PC-3 (cell line): ENCODE data around the gene SAPCD1. TPM values are rescaled to one million over a fixed set of nuclear protein-coding genes. Genes with fewer than 3 reads are reported as not detected.

Experiments
- ATAC-seq: fragments of 200-7000 bp; cut with Tn5 transposase; 2 replicates; pipeline ENCODE4 v1.9.1; 2020; ENCODE audit warnings: mild to moderate bottlenecking, moderate library complexity
- BruUV-seq: library from RNA; stranded (reverse); fragments of 400-500 nt; replicated peaks from 2 replicates; lab custom pipeline; 2021; lab: Mats Ljungman, UMichigan
- CTCF ChIA-PET: fragments of 300-600 bp; sonication (Branson Sonifier 250); formaldehyde crosslinking; loops from one replicate; lab custom pipeline; 2022; ENCODE audit warnings: antibody characterized with exemption; lab: Charles Lee
- POLR2A ChIA-PET: fragments of 300-600 bp; sonication (Branson Sonifier 250); formaldehyde crosslinking; loops from one replicate; lab custom pipeline; 2022; ENCODE audit warnings: antibody characterized with exemption; ENCODE audit not compliant: unreplicated experiment; lab: Charles Lee
- DNase-seq: peaks from one replicate; pipeline ENCODE4 v3.0.0-alpha.2; 2015
- H2AFZ ChIP-seq: fragments of 300-600 bp; sonication (generic); 2 replicates; pipeline ENCODE4 v1.6.0; 2016; ENCODE audit warnings: antibody characterized with exemption, low read length
- H3F3A ChIP-seq: fragments of 300-600 bp; sonication (generic); one replicate; pipeline ENCODE4 v1.6.0; 2017; ENCODE audit warnings: antibody characterized with exemption, low read length, control low read depth, mild to moderate bottlenecking; ENCODE audit not compliant: unreplicated experiment
- H3K27ac ChIP-seq: fragments of 300-600 bp; sonication (generic); 2 replicates; pipeline ENCODE4 v1.5.1; 2016; ENCODE audit warnings: mild to moderate bottlenecking, low read length
- H3K27me3 ChIP-seq: fragments of 300-600 bp; sonication (generic); 2 replicates; pipeline ENCODE4 v1.6.1; 2016; ENCODE audit warnings: low read length, mixed read lengths
- H3K36me3 ChIP-seq: fragments of 300-600 bp; sonication (generic); 2 replicates; pipeline ENCODE4 v1.6.1; 2016; ENCODE audit warnings: low read depth, mixed run types, low read length, mixed read lengths
- H3K4me1 ChIP-seq: fragments of 300-600 bp; sonication (generic); 2 replicates; pipeline ENCODE4 v1.5.1; 2016; ENCODE audit warnings: low read length; ENCODE audit not compliant: insufficient read depth
- H3K4me2 ChIP-seq: fragments of 300-600 bp; sonication (generic); 2 replicates; pipeline ENCODE4 v1.6.0; 2016; ENCODE audit warnings: low read length
- H3K4me3 ChIP-seq: fragments of 300-600 bp; sonication (generic); 2 replicates; pipeline ENCODE4 v1.5.1; 2016; ENCODE audit warnings: mild to moderate bottlenecking, low read length, mixed read lengths
- H3K79me2 ChIP-seq: fragments of 300-600 bp; sonication (generic); 2 replicates; pipeline ENCODE4 v1.6.1; 2017; ENCODE audit warnings: low read length, mixed read lengths
- H3K9ac ChIP-seq: fragments of 300-600 bp; sonication (generic); 2 replicates; pipeline ENCODE4 v1.6.0; 2016; ENCODE audit warnings: mild to moderate bottlenecking, low read length
- H3K9me2 ChIP-seq: fragments of 300-600 bp; sonication (generic); replicated peaks from 2 replicates; pipeline ENCODE4 v1.6.1; 2016; ENCODE audit warnings: mixed run types, low read length, mixed read lengths
- H3K9me3 ChIP-seq: fragments of 300-600 bp; sonication (generic); 2 replicates; pipeline ENCODE4 v1.6.1; 2016; ENCODE audit warnings: low read length, mixed read lengths
- H4K20me1 ChIP-seq: fragments of 300-600 bp; sonication (generic); 2 replicates; pipeline ENCODE4 v1.6.1; 2016; ENCODE audit warnings: low read length, mixed read lengths
- CTCF ChIP-seq: fragments of 300-600 bp; sonication (generic); conservative IDR thresholded peaks from 2 replicates; pipeline ENCODE4 v1.5.1; 2017; ENCODE audit warnings: antibody characterized with exemption, low read depth, mild to moderate bottlenecking, low read length
- EZH2 ChIP-seq: fragments of 300-600 bp; sonication (generic); IDR thresholded peaks from one replicate; pipeline ENCODE4 v1.6.1; 2017; ENCODE audit warnings: antibody characterized with exemption, mild to moderate bottlenecking, low read length; ENCODE audit not compliant: unreplicated experiment
- EZH2phosphoT487 ChIP-seq: fragments of 300-600 bp; sonication (generic); IDR thresholded peaks from 2 replicates; pipeline ENCODE4 v1.6.1; 2018; ENCODE audit warnings: mild to moderate bottlenecking, antibody characterized with exemption, low read length, borderline replicate concordance
- intact Hi-C: fragments of 100-400 bp; cut with micrococcal nuclease; formaldehyde crosslinking; loops from 2 replicates; pipeline ENCODE4 v1.9.0; 2023
- total RNA-seq: library from RNA; depleted of rRNA; stranded (reverse); fragments of >200 nt; gene quantifications from 2 replicates; pipeline ENCODE4 v1.2.3, GENCODE V29; 2014

Gene SAPCD1
- total RNA-seq, 1 experiment from 2014 or later, result 4.2 TPM

GRCh38 chr6:31725502-31726350 is 36.7 kb upstream of the SAPCD1 start:
- no TSS peak for BruUV-seq
- ATAC-seq, result no peak
- TF ChIP-seq CTCF (no peak), EZH2 (no peak), EZH2phosphoT487 (no peak)

GRCh38 chr6:31727034-31727716 is 35.3 kb upstream of the SAPCD1 start:
- BruUV-seq, result no TSS peak
- no peak overlapping the region for H3K9ac ChIP-seq
- no peak overlapping the region for H3K27ac ChIP-seq
- no peak overlapping the region for H3K4me2 ChIP-seq
- intact Hi-C loops, result no loop called here
- ATAC-seq (no peak), DNase-seq (no peak)
- no peaks in the 10 kb centered on the region for H3K9me3 ChIP-seq
- H3K79me2 ChIP-seq, result no peaks in the 10 kb centered on the region
- peaks cover 4% of the 10 kb centered on the region for H3F3A ChIP-seq
- ChIA-PET CTCF (no interaction called here), POLR2A (no interaction called here)
- H4K20me1 ChIP-seq, result no peaks in the 10 kb centered on the region
- no peak overlapping the region for H2AFZ ChIP-seq
- TF ChIP-seq EZH2phosphoT487 (no peak), CTCF (no peak), EZH2 (no peak)
- no peaks in the 10 kb centered on the region for H3K27me3 ChIP-seq
- H3K9me2 ChIP-seq, result no peaks in the 10 kb centered on the region
- H3K36me3 ChIP-seq, result peaks cover 15% of the 10 kb centered on the region
- no peak overlapping the region for H3K4me3 ChIP-seq
- no peaks in the 10 kb centered on the region for H3K4me1 ChIP-seq

More at GRCh38 chr6:31725502-31726350, 36.7 kb upstream of the SAPCD1 start:
- CTCF ChIA-PET, result no interaction called here
- H3K9me3 ChIP-seq, result no peaks in the 10 kb centered on the region
- no peak overlapping the region for H3K9ac ChIP-seq
- no peak overlapping the region for H3K4me2 ChIP-seq
- H3K4me1 ChIP-seq, result no peaks in the 10 kb centered on the region
- no peak overlapping the region for H2AFZ ChIP-seq
- no peak overlapping the region for H3K27ac ChIP-seq
- H3K9me2 ChIP-seq, result no peaks in the 10 kb centered on the region
- H3K79me2 ChIP-seq, result no peaks in the 10 kb centered on the region
- no peak for DNase-seq
- POLR2A ChIA-PET, result interaction anchor here (0.7 kb wide), 1 partner anchor 24 kb away, joined by 21 read pairs; no protein-coding TSS in a partner anchor
- H4K20me1 ChIP-seq, result no peaks in the 10 kb centered on the region
- intact Hi-C loops, result no loop called here
- peaks cover 1% of the 10 kb centered on the region; the same call in 1 of the 2 replicates for H3K36me3 ChIP-seq
- no peaks in the 10 kb centered on the region for H3F3A ChIP-seq
- H3K27me3 ChIP-seq, result no peaks in the 10 kb centered on the region
- H3K4me3 ChIP-seq, result no peak overlapping the region
